Daoy (cell line): ENCODE results near the gene SRGAP1. TPM values are rescaled to one million over a fixed set of nuclear protein-coding genes. Genes with fewer than 3 reads are reported as not detected.
A peak's percentile ranks its signal among the peaks of the same experiment; 100 is the strongest.
"Not testable (repeated sequence)": the region's sequence is repeated elsewhere in the genome, so short reads cannot be mapped to it uniquely, and the experiment has no call there.

Experiments used
- DNase-seq: peaks from one replicate; pipeline ENCODE4 v3.0.0-alpha.2; 2015; ENCODE audit warnings: low read depth
- total RNA-seq: library from RNA; depleted of rRNA; stranded (reverse); fragments of >200 nt; shearing (Covaris generic); gene quantifications from 2 replicates; pipeline ENCODE4 v1.2.3, GENCODE V29; 2014

Gene SRGAP1
- total RNA-seq, 1 experiment from 2014 or later, result 0.91 TPM

GRCh38 chr12:63838411-63838810 lies 6.1 kb upstream of the SRGAP1 start:
- no peak for DNase-seq

- no peak for DNase-seq
These were observed 3.5 kb upstream of the SRGAP1 start for GRCh38 chr12:63841011-63841410.

GRCh38 chr12:63841571-63841970 lies 2.9 kb upstream of the SRGAP1 start:
- no peak for DNase-seq

GRCh38 chr12:63842750-63843149 lies 1.8 kb upstream of the SRGAP1 start:
- DNase-seq, result not testable (repeated sequence)

- no peak for DNase-seq
These were observed 1.2 kb upstream of the SRGAP1 start for GRCh38 chr12:63843254-63843720.

GRCh38 chr12:63843721-63844390 lies 644 bp upstream of the SRGAP1 start:
- peak; percentile 97 for DNase-seq

GRCh38 chr12:63845726-63846125 lies 1.2 kb downstream of the SRGAP1 start:
- peak; percentile 46 for DNase-seq

- DNase-seq, result peak; percentile 17
These were observed 1.9 kb downstream of the SRGAP1 start for GRCh38 chr12:63846238-63846967.

GRCh38 chr12:63848450-63848849 lies 4.0 kb downstream of the SRGAP1 start:
- no peak for DNase-seq

- no peak for DNase-seq
These were observed 4.7 kb downstream of the SRGAP1 start for GRCh38 chr12:63849106-63849620.

- no peak for DNase-seq
These were observed 5.1 kb downstream of the SRGAP1 start for GRCh38 chr12:63849641-63850040.

GRCh38 chr12:63853978-63854377 lies 9.5 kb downstream of the SRGAP1 start:
- DNase-seq, result no peak

- DNase-seq, result no peak
These were observed 10.8 kb downstream of the SRGAP1 start for GRCh38 chr12:63855299-63855698.

- no peak for DNase-seq
These were observed 13.5 kb downstream of the SRGAP1 start for GRCh38 chr12:63857771-63858670.

- DNase-seq, result not testable (repeated sequence)
These were observed 15.4 kb downstream of the SRGAP1 start for GRCh38 chr12:63859880-63860279.

GRCh38 chr12:63862187-63862968 lies 17.9 kb downstream of the SRGAP1 start:
- peak; percentile 23 for DNase-seq

GRCh38 chr12:63862969-63863230 lies 18.4 kb downstream of the SRGAP1 start:
- no peak for DNase-seq

- DNase-seq, result no peak
These were observed 19.4 kb downstream of the SRGAP1 start for GRCh38 chr12:63863658-63864453.

GRCh38 chr12:63864454-63864706 lies 19.9 kb downstream of the SRGAP1 start:
- no peak for DNase-seq

GRCh38 chr12:63865448-63865847 lies 20.9 kb downstream of the SRGAP1 start:
- DNase-seq, result no peak

GRCh38 chr12:63867053-63867452 lies 22.6 kb downstream of the SRGAP1 start:
- DNase-seq, result no peak
